ENCODE results near the gene LARP4B.

Gene LARP4B

DNA sequence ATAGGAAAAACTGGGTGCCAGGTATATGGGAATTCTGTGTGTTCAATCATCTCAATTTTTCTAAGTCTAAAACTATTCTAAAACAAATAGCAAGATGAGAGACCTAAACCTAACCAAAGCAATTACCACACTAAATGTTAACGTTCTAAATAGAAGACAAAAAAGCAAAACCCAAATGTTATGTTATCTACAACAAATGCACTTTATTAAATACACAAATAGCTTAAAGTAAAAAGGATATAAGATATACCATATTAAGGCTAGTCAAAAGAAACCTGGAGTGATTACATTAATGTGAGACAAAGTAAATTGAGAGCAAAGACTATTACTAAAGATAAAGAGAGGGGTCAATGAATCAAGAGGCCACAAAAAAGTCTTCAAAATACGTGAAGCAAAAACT, 81.4 kb downstream of the LARP4B start:
- H3K4me3 Mint-ChIP-seq, result no peak overlapping the region
- H3K9me3 Mint-ChIP-seq, result peaks cover 50% of the 10 kb centered on the region
- TF ChIP-seq, protein P1, sequence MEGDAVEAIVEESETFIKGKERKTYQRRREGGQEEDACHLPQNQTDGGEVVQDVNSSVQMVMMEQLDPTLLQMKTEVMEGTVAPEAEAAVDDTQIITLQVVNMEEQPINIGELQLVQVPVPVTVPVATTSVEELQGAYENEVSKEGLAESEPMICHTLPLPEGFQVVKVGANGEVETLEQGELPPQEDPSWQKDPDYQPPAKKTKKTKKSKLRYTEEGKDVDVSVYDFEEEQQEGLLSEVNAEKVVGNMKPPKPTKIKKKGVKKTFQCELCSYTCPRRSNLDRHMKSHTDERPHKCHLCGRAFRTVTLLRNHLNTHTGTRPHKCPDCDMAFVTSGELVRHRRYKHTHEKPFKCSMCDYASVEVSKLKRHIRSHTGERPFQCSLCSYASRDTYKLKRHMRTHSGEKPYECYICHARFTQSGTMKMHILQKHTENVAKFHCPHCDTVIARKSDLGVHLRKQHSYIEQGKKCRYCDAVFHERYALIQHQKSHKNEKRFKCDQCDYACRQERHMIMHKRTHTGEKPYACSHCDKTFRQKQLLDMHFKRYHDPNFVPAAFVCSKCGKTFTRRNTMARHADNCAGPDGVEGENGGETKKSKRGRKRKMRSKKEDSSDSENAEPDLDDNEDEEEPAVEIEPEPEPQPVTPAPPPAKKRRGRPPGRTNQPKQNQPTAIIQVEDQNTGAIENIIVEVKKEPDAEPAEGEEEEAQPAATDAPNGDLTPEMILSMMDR (IDR thresholded peaks at IDR 0.05; ENCODE audit: unreplicated experiment in 3 of 3), result no peak
- H3K4me1 Mint-ChIP-seq, result peaks cover 38% of the 10 kb centered on the region
- H3K27me3 Mint-ChIP-seq (ENCODE audit: low read depth), result no peaks in the 10 kb centered on the region
- H3K36me3 Mint-ChIP-seq (ENCODE audit: low read depth), result peaks cover 97% of the 10 kb centered on the region
- H3K27ac Mint-ChIP-seq, result no peak overlapping the region

DNA sequence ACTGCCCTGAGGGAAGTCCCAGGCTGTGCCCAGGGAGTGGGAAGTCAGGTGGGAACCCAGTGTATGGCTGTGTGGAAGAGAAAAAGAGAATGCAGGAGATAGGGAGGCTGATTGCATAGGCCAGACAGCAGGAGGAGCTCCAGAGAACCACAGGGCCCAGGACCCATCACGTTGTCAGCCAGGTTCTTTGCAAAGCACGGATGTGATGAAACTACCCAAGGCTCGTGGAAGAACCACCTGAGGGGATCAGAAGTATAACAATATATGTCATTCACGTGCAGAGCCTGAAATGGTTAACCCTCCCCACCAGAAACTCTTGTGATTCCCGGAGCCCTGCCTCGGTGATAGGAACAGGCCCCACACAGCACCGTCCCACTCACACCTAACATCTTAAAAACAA, 83.6 kb downstream of the LARP4B start:
- Mint-ChIP-seq H3K9me3 (peaks cover 36% of the 10 kb centered on the region), H3K27ac (no peak overlapping the region), H3K36me3 (ENCODE audit: low read depth) (peaks cover 89% of the 10 kb centered on the region), H3K27me3 (ENCODE audit: low read depth) (no peaks in the 10 kb centered on the region), H3K4me3 (no peak overlapping the region), H3K4me1 (peaks cover 39% of the 10 kb centered on the region)
- TF ChIP-seq, protein P1 (IDR thresholded peaks at IDR 0.05; ENCODE audit: unreplicated experiment in 3 of 3), result no peak

GRCh38 chr10:846126-846685, 85.3 kb downstream of the LARP4B start:
- TF ChIP-seq, protein P1 (IDR thresholded peaks at IDR 0.05; ENCODE audit: unreplicated experiment in 3 of 3), result no peak
- Mint-ChIP-seq H3K4me3 (no peak overlapping the region), H3K27me3 (ENCODE audit: low read depth) (no peaks in the 10 kb centered on the region), H3K27ac (peak overlapping the region; percentile 26 to 34 (median 26)), H3K36me3 (ENCODE audit: low read depth) (peaks cover 78% of the 10 kb centered on the region), H3K4me1 (peaks cover 39% of the 10 kb centered on the region), H3K9me3 (peaks cover 22% of the 10 kb centered on the region)

DNA sequence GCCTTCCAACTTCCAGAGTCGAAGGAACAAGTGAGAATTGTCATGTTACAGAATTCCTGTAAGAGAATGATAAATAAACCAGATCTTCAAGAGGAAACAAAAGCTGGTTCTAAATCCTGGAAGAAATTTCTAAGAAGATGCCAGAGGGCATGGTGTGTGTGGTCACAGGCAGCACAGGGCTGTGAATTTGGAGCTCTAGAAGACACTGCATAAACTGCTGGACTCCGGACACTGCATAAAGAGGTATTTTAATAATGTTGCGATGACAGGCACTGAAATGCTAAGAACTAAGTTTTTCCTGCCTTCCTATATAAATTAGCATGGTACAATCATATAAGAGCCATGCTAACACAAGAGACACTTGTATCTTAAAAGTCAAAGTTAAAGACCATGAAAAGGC, 86.0 kb downstream of the LARP4B start:
- H3K27me3 Mint-ChIP-seq (ENCODE audit: low read depth), result no peaks in the 10 kb centered on the region
- peak overlapping the region; percentile 26 to 34 (median 30) for H3K27ac Mint-ChIP-seq
- TF ChIP-seq, protein P1 (IDR thresholded peaks at IDR 0.05; ENCODE audit: unreplicated experiment in 3 of 3), result no peak
- H3K36me3 Mint-ChIP-seq (ENCODE audit: low read depth), result peaks cover 78% of the 10 kb centered on the region
- no peak overlapping the region for H3K4me3 Mint-ChIP-seq
- peaks cover 39% of the 10 kb centered on the region for H3K4me1 Mint-ChIP-seq
- H3K9me3 Mint-ChIP-seq, result peaks cover 18% of the 10 kb centered on the region

DNA sequence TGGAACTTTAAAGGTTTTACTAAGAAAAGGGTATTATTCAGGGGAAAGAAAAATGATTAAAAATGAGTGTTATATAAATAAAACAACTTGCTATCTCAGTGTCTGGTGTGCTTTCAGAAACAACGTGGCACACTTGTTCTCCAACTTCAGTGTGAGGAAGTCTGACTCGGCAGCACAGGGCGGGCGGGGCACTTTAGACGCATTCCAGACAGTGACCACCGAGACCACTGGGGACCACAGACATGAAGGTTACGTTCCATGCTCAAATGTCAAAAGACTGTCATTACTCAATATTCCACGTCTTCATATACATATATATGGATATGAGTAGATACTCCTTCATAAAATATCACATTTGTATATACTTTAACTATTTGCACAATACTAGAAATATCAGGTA, 87.0 kb downstream of the LARP4B start:
- TF ChIP-seq, protein P1 (IDR thresholded peaks at IDR 0.05; ENCODE audit: unreplicated experiment in 3 of 3), result no peak
- peaks cover 39% of the 10 kb centered on the region for H3K4me1 Mint-ChIP-seq
- peaks cover 78% of the 10 kb centered on the region for H3K36me3 Mint-ChIP-seq (ENCODE audit: low read depth)
- no peak overlapping the region for H3K4me3 Mint-ChIP-seq
- H3K9me3 Mint-ChIP-seq, result peaks cover 9% of the 10 kb centered on the region
- no peaks in the 10 kb centered on the region for H3K27me3 Mint-ChIP-seq (ENCODE audit: low read depth)
- H3K27ac Mint-ChIP-seq, result peak overlapping the region in 2 of 3 experiments; percentile 26 to 34

- Mint-ChIP-seq H3K27me3 (ENCODE audit: low read depth) (no peaks in the 10 kb centered on the region), H3K9me3 (peaks cover 3% of the 10 kb centered on the region), H3K36me3 (ENCODE audit: low read depth) (peaks cover 78% of the 10 kb centered on the region), H3K4me3 (no peak overlapping the region), H3K27ac (no peak overlapping the region), H3K4me1 (peaks cover 34% of the 10 kb centered on the region)
- TF ChIP-seq, protein P1 (IDR thresholded peaks at IDR 0.05; ENCODE audit: unreplicated experiment in 3 of 3), result no peak
Measured at GRCh38 chr10:843703-844102, 87.8 kb downstream of the LARP4B start.
